GM21723 (cell line): Measurements from ENCODE around the gene GLRX5.

Source experiments
- ATAC-seq: cut with Tn5 transposase; IDR thresholded peaks from one replicate; pipeline ENCODE4 v1.9.1; 2021; ENCODE audit warnings: mild to moderate bottlenecking, moderate library complexity; ENCODE audit not compliant: unreplicated experiment

GLRX5 gene

DNA sequence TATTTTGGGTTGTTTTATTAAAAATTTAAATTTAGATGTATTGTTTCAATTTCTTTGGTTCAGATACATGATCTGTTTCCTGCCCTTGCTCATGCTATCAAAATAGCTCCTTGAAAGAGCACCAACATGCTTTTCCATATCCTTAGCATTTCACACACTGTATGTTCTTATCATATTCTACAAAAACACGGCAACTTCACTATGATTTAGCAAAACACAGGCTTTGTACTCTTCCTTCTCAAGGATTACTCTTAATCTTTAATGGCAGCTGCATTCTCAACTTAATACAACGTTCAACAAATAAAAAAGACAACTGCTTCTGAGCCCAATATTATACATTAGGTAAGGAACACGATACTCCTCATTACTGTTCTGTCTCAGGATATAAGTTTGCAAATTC is 2.9 kb upstream of the GLRX5 start:
- no peak for ATAC-seq

DNA sequence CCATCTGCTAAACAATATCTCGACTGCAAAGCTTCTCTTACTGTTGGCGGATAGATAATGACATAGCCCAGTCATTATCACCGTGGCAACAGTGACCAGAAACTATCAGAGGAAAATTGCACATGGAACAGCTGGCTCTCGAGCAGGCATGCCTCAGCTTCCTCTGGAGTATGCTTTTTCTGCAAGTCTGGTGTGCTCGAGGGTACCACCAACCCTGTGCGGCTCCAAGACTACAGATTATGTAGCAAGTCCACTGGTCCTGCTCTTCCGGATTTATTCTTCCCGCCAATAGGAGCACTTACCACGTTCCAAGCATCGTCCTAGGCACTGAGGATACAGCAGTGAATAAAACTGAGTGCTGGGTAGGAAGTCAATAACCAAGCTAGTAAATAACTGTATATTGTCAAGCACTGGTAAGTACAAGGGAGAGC is 1.4 kb upstream of the GLRX5 start:
- ATAC-seq: no peak

DNA sequence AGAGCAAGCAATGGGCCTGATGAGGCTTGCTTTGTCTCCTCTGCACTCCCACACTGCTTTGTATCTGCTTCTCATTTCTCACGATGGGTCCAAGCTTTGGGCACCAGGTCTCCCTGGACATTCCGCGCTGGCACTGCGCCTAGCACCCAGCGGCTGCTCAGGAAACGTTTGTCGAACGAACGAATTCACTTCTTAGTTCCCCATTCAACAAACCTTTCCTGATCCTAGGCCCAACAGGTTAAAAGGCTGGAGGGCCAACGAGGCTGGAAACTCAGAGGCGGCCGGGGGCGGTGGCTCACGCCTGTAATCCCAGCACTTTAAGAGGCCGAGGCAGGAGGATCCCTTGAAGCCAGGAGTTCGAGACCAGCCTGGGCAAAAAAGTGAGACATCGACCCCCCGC is 1.0 kb upstream of the GLRX5 start:
- ATAC-seq: no peak

DNA sequence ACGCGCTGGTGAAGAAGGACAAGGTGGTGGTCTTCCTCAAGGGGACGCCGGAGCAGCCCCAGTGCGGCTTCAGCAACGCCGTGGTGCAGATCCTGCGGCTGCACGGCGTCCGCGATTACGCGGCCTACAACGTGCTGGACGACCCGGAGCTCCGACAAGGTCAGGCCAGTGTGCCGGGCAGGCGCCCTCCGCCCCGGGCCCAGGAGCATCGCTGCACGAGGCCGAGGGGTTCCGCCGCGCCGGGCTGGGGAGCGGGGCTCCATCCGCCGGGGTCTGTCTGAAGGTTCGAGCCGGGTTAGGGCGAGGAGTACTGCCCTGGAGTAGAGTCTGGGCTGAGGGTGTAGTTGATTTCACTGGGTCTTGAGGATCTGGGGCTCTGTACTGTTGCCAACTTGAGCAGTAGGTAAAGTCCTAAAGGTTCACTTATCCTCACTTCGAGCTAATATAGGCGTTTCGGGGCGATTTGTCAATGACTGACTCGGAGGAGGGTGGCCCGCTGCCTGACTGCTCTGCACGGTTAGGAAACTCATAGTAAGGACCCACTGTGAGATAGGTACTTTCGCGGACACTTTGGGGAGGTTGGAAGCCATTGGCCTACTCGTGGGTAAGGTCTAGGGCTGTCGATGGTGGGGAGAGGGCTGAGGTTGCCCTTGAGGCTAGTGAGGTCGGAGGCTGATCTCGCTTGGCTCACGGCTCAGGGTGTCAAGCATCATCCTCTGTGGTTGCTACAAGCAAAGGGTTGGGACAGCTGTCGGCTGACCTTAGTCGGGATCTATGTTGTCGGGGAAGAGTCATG is 574 bp downstream of the GLRX5 start:
- ATAC-seq: peak; percentile 6

DNA sequence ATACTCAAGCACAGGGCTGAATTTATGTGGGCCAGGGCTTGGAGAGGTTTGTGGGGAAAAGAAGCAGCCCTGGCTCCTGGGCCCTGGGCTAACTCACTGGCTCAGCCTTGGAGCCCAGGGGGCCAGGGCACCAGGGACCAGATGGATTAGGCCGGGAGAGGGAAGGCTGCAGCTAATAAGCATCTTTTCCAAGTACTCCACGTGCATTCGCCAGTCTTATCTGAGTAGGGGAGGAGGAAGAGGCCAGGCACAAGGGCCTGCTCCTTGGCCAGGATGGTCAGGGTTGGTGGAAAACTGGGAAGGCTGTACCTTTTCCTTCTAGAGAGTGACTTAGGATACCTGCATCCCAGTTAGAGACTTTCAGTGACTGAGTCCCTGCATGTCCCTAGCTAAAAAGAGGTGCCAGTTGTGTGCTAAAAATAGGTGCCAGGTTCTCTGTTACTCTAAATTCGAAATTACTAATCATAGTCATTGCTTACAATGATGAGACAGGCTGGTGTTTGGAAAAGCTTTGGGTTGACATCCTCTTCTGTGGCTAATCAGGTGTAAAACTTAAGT is 1.3 kb downstream of the GLRX5 start:
- no peak for ATAC-seq

DNA sequence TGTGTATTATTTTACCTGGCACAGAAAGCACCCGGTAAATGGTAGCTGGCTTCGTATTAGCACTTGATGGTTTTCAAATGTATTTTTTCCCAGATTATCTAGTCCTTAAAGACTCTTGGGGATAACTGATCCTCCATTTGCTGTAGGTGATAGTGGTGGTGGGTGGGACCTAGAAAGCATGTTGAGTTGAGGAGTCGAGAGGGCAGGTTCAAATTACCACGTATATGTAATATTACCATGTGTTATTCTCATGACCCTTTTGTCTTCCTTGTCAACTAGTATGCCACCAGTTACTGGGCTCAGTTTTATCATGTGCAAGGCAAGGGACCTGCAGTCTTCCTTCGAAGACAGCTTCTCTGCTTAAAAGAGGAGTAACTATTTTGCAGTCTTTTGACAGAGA is 1.8 kb downstream of the GLRX5 start:
- no peak for ATAC-seq

DNA sequence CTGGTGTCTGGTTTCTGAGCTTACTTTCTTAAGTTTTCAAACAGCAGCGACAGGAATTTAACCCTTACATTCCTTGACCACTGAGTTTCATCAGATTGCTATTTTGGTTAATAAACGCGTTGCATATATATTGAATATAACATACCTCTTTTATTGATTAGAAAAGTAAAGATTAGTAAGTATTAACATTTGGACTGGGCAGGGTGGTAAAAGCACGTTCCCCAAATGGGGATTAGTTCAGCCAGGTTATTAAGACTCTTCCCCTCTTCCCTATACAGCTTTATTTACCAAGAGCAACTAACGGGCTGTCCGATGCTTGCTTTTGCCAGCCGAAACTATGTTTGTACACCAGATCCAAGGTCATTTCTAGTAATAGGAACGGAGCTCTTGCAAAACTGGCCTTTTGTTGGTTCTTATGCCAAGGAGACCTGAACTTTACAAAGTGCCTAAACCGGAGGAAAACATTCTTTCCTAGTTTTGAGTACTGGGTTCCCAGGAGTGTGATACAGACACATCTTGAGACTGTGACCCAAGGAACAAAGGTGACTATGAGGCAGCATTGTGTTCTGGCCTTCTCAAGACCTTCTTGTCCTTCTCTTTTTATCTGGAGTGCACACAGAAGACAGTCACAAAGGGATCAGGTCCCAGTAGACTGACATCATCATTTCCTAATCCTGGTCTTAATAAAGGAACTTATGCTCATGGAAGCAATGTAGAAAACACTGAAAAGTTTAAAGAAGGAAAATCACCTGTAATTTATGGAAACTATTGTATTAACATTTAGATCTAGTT is 2.6 kb downstream of the GLRX5 start:
- no peak for ATAC-seq

DNA sequence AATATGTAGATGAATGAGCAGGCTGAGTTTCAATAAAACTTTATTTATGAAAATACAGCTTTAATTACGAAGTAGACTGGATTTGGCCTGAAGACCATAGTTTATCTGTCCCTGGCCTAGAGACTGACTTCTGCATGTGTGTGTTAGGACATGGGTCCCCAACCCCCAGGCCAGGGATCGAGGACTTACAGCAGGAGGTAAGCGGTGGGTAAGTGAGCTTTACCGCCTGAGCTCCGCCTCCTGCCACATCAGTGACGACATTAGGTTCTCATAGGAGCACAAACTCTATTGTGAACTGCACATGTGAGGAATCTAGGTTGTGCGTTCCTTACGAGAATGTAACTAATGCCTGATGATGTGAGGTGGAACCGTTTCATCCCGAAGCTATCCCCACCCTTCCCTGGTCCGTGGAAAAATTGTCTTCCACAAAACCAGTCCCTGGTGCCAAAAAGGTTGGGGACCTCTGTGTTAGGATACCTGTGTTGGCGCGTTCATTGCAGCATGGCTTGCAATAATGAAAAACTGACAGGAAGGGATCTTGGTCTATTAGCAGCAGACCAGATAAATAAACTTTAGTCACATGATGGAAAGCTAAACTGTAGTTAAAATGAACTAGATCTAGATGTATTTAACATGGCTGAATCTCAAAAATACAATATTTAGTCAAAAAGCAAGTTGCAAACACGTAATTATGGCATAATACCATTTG is 4.1 kb downstream of the GLRX5 start:
- no peak for ATAC-seq

DNA sequence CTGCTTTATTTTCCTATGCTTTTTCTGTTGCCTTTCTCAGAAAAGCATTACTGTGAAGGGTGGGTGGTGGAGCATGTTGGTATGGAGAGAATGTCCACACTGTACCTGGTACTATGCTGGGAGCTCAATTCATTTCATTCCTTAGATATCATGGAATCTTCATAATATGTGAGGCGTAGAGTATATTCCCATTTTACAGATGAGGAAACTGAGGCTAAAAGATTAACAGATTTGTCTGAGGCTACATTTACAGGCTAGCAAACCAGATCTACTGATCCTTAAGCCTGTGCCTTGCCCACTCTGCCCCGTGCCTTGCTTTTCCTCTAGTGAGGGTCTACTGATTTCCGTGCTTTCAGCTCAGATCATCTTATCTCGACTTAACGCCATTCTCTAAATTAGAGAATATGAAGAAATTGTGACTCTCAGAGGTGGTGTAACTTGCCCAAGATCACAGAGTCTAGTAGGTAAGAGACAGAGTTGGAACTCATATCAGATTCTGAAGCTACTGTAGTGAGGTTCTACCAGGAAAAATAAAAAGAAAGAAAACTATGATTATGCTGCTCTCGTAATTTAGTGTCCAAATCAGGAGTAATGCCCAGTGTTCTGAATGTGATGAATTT is 5.5 kb downstream of the GLRX5 start:
- ATAC-seq: no peak

DNA sequence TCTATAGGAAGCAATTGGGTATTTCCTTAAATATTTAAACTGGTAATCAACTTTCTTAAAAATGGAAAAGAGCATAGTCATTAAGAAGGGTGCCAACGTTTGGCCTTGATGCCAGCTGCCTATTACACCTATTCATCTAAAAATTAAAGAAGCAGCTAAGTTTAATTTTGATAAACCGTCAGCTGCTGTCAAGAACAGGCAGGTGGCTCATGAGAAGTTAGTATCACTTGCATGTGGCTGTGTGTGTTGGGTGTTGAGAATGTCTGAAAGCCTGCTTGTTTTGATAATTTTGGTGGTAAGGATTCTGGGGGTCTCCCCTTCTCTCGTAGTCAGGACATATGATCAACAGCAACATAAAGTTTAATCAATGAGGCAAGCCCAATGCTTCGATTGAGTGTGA is 6.5 kb downstream of the GLRX5 start:
- no peak for ATAC-seq

DNA sequence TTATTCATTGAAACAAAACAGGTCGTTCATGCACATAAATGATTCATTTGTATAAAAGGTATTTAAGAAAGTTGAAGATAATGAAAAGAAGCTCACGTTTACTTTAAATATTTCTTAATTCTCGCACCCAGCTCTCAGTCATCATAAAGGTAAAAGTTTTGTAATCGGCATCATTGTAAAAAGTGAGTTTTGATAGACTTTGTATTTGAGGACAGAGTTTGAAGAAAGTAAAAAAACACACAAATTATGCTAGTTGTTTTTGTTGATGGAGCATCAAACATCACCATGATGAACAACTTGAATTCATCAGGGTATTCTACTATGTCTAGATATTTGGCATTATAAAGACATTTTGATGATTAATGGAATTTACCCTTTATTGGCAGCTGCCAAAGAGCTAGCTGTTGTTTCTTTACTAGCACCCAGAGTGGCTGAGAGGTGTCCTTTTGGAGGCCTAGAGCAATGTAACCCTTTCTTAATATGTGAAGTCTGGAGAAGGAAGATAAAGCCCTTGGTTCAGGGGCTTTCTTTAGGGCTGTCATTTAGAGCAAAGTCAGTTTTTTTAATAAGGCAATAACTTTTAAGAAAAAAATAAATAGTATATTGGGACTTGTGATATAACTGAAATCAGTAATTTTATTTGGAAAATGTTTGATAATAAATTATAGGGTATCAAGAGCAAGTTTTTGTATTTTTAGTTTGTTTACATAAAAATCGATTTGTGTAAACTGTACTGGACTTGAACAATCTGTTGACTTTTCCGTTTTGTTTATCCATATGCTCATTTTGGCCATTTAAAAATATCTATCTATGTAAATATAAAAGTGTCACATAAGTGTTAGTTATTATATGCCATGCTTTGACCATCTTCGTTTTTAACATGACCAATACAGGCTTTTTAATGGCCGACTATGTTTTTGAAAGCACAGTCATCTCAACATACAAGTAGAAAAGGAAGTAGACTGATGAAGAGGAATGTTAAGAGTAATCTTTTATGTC is 7.4 kb downstream of the GLRX5 start:
- no peak for ATAC-seq

DNA sequence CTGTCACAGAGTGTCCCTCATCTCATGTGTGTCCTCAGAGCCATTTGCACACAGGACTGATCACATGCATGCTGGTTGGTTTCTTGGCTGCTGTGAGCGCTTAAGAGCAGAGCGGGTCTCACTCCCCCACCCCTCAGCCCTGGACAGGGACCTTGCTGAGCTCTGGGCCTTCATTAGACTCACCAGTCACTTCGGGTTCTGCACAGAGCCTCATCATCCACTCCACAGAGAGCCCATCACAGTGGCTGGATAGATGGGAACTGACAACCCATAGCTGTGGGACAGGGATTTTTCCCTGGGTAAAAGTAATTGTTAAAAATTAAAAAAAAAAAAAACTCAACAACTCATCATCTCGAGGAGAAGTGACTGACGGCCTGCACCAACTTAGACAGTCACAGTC is 8.2 kb downstream of the GLRX5 start:
- no peak for ATAC-seq

DNA sequence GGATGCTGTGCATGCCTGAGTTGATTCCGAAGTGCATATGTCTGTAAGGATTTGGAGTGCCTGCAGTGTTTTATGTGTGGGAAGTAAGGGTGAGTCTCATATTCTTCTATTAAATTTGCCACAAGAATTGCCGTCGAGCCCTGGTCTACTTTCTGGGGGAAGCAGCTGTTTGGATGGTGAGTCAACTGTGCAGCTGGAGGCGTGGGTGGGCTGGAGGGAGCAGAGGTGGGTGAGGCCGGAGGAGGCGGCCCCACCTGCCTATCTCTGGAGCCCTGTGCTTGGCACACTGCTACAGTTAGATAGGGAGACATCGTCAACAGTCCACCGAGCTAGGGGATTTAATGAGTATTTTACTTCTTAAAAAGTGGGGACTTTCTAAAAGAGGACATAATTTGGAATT is 9.7 kb downstream of the GLRX5 start:
- no peak for ATAC-seq

DNA sequence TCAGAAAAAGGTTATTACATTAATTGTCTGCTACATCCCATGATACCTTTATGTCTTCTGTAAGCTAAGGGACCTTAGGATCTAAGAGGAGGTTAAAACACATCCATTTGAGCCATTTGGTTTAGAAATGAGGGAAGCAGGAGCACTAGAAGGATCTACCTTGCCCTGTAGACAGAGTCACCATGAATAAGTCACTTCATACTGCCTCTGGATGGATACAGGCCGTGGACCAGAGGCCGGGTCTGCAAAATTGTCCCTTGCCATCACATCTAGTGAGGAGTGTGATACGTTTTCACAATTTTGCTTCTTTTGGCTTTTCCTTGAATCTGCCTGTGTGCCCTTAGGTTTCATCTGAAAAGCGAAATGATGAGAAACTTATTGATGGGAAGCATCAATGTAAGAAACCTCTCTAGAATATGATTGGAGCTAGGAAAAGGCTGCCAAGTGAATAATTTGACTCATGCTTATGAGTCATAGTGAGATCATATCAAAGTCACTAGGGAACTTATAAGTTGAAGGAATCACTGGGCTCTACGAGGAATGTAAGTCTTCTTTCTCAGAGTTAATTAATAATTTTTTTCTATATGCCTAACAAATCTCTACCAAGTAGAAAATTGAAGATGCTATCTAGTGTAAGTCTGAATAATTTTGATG is 10.8 kb downstream of the GLRX5 start:
- no peak for ATAC-seq

DNA sequence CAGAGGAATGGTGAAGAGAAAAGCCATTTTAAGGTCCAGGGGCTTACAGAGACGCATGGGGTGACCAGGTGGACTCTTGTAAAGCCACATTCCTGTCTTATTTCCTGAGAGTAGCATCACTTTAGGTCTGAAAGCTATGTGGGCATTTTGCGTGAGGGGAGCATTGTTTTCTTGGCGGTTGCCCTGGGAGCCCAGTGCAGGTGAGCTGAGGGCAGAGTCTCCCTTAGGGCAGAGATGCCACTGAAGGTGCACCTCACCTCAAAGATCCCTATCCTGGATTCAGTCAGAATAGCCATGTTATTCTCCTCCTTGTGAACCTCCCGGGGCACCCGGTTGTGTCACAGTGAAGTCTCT is 12.4 kb downstream of the GLRX5 start:
- ATAC-seq: no peak

DNA sequence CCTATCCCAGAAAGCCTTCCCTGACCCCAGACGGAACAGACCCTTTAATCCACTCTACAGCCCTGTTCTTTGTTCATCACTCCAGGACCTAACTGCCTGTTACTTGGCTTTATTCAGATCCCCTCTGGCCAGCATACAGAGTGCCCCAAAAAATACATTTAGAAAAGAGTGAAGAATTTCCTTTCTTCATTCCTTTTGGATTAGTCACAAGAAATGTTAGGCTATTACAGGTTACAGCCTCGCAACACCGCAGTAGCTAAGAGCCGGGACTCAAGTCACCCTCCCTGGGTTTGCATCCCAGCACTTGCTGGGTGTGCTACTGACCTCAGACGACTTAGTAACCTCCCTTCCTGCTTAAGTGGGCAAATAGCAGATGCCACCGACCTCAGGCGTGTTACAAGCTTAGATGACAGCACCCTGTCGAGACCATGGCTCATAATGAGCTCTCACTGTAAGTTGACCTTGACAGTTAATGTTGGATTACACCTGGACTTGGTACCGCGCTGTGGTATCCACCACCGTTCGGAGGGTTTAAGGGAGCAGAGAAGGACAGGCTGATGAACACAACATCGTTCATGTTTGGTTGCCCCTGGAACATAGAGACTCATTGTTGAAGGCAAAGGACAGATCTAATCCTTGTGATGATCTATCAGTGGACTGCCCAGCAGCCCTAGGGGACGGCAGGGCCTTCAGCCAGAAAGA is 12.9 kb downstream of the GLRX5 start:
- no peak for ATAC-seq

DNA sequence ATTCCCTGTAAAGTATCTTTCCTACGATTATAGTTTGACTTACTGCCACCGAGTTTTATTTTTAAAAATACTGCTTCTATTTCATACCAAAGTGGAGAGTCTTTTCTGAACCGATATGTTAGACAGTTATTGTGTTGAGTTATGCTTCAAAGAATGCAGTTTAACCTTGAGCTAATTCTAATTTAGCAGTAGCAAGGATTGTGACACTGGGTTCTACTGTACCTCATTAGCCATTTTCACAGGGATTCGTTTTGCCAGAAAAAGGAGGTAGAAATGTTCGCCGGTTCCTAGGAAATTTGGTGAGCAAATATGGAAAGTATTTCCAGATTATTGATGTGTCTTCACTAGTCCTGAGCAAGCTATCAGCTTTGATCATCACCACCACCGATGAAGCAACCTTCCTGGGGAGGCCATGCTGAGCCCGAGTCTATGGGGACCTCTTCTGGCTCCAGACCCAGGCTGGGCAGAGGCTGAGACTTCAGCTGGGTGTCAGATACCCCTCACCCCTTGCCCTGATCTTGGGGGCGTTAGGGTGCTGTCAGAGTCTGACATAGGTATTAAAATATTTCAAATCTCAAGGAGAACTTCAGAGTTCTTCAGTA is 13.6 kb downstream of the GLRX5 start:
- ATAC-seq: no peak
